HCT116 (cell line): Measurements from ENCODE around the gene FOXP1. TPM values are rescaled to one million over a fixed set of nuclear protein-coding genes. Genes with fewer than 3 reads are reported as not detected.

Experiments used
- ATAC-seq: fragments of 200-7000 bp; cut with Tn5 transposase; 2 replicates; pipeline ENCODE4 v1.9.1; 2020; ENCODE audit warnings: mild to moderate bottlenecking, moderate library complexity
- BruUV-seq: library from RNA; stranded (reverse); fragments of 400-500 nt; replicated peaks from 2 replicates; lab custom pipeline; 2021; lab: Mats Ljungman, UMichigan
- CTCF ChIA-PET: fragments of 300-600 bp; sonication (Branson Sonifier 250); formaldehyde crosslinking; loops from one replicate; lab custom pipeline; 2021; ENCODE audit warnings: antibody characterized with exemption; lab: Charles Lee
- POLR2A ChIA-PET: fragments of 300-600, 350-600 bp; sonication (Branson Sonifier 250); formaldehyde crosslinking; loops from one replicate; lab custom pipeline; 2021; ENCODE audit warnings: antibody characterized with exemption; lab: Charles Lee
- RAD21 ChIA-PET, 2 experiments: fragments of 300-600 bp; sonication (Branson Sonifier 250); formaldehyde crosslinking; loops; one replicate each; lab custom pipeline; 2023; ENCODE audit warnings: low total read pairs in 2 of 2; ENCODE audit not compliant: uncharacterized antibody in 2 of 2, unreplicated experiment in 2 of 2, low non-redundant PET in 1 of 2; lab: Charles Lee
- DNase-seq: peaks from one replicate; pipeline ENCODE4 v3.0.0-alpha.2; 2010; ENCODE audit warnings: low read depth, low spot score
- H2AFZ ChIP-seq: fragments of 200-600 bp; shearing (Covaris generic), sonication (generic); 2 replicates; pipeline ENCODE4 v1.6.1; 2017; ENCODE audit warnings: low read depth, mixed run types, mixed read lengths, antibody characterized with exemption, low read length; ENCODE audit not compliant: poor library complexity, severe bottlenecking
- H3K27ac ChIP-seq: 2 replicates; pipeline ENCODE4 v1.5.1; 2012; ENCODE audit warnings: low read depth, low read length
- H3K27me3 ChIP-seq: fragments of 200-600 bp; sonication (generic); 2 replicates; pipeline ENCODE4 v1.6.1; 2016; ENCODE audit warnings: mixed run types, low read length, mixed read lengths; ENCODE audit not compliant: insufficient read depth
- H3K36me3 ChIP-seq, 2 experiments: fragments of 200-500 bp in 1 of 2; fragments of 200-600 bp in 1 of 2; sonication (Bioruptor generic) in 1 of 2; sonication (generic) in 1 of 2; 2 replicates each; pipeline versions ENCODE4 v1.5.1 to v1.6.1; 2014 to 2016; ENCODE audit warnings: low read length in 2 of 2, inconsistent platforms in 1 of 2, mixed read lengths in 1 of 2, mixed run types in 1 of 2; ENCODE audit not compliant: insufficient read depth in 2 of 2, control insufficient read depth in 1 of 2
- H3K4me1 ChIP-seq, 2 experiments: fragments of 200-600 bp in 1 of 2; sonication (generic) in 1 of 2; 2 replicates each; pipeline versions ENCODE4 v1.5.1 to v1.6.1; 2012 to 2017; ENCODE audit warnings: low read length in 2 of 2, inconsistent platforms in 1 of 2, mild to moderate bottlenecking in 1 of 2, mixed read lengths in 1 of 2, mixed run types in 1 of 2, moderate library complexity in 1 of 2; ENCODE audit not compliant: insufficient read depth in 2 of 2, control insufficient read depth in 1 of 2
- H3K4me2 ChIP-seq: fragments of 200-600 bp; sonication (generic); 2 replicates; pipeline ENCODE4 v1.6.1; 2017; ENCODE audit warnings: mixed run types, low read length, mixed read lengths
- H3K4me3 ChIP-seq, 2 experiments: fragments of 200-600 bp in 1 of 2; sonication (generic) in 1 of 2; replicated peaks in 1 of 2; 2 replicates each; pipeline ENCODE4 v1.5.1; 2011 to 2016; ENCODE audit warnings: low read length in 2 of 2, control low read depth in 1 of 2, low read depth in 1 of 2, mild to moderate bottlenecking in 1 of 2, mixed read lengths in 1 of 2, mixed run types in 1 of 2
- H3K79me2 ChIP-seq: fragments of 200-600 bp; sonication (generic); 2 replicates; pipeline ENCODE4 v1.6.1; 2017; ENCODE audit warnings: mild to moderate bottlenecking, mixed run types, low read length, moderate library complexity, mixed read lengths; ENCODE audit not compliant: insufficient read depth
- H3K9ac ChIP-seq: fragments of 200-600 bp; sonication (generic); 2 replicates; pipeline ENCODE4 v1.6.1; 2016; ENCODE audit warnings: low read length, mixed read lengths
- H3K9me2 ChIP-seq: fragments of 200-600 bp; sonication (generic), shearing (Covaris generic); 2 replicates; pipeline ENCODE4 v1.6.1; 2017; ENCODE audit warnings: mixed run types, mild to moderate bottlenecking, moderate library complexity; ENCODE audit not compliant: insufficient read depth
- H3K9me3 ChIP-seq, 2 experiments: fragments of 200-500 bp in 1 of 2; fragments of 200-600 bp in 1 of 2; sonication (Bioruptor generic) in 1 of 2; sonication (generic) in 1 of 2; 2 replicates each; pipeline ENCODE4 v1.6.1; 2014 to 2017; ENCODE audit warnings: low read length in 2 of 2, mixed read lengths in 2 of 2, inconsistent platforms in 1 of 2, low read depth in 1 of 2, mild to moderate bottlenecking in 1 of 2, mixed run types in 1 of 2, moderate library complexity in 1 of 2; ENCODE audit not compliant: control insufficient read depth in 1 of 2, insufficient read depth in 1 of 2
- H4K20me1 ChIP-seq: fragments of 200-600 bp; sonication (generic), shearing (Covaris generic); 2 replicates; pipeline ENCODE4 v1.6.1; 2017; ENCODE audit warnings: mixed run types, mild to moderate bottlenecking, moderate library complexity; ENCODE audit not compliant: insufficient read depth
- EGR1 ChIP-seq: IDR thresholded peaks from 2 replicates; pipeline ENCODE4 v1.6.1; 2012; ENCODE audit warnings: low read depth
- EZH2 ChIP-seq: fragments of 200-600 bp; sonication (generic); IDR thresholded peaks from 2 replicates; pipeline ENCODE4 v1.6.1; 2017; ENCODE audit warnings: antibody characterized with exemption, mixed run types
- FOSL1 ChIP-seq: IDR thresholded peaks from 2 replicates; pipeline ENCODE4 v1.6.1; 2012; ENCODE audit warnings: low read depth
- MAX ChIP-seq: IDR thresholded peaks from 2 replicates; pipeline ENCODE4 v1.6.1; 2012
- POLR2AphosphoS5 ChIP-seq: IDR thresholded peaks from 2 replicates; pipeline ENCODE4 v1.6.1; 2011; ENCODE audit warnings: mild to moderate bottlenecking, low read depth, low read length, moderate library complexity
- REST ChIP-seq: IDR thresholded peaks from 2 replicates; pipeline ENCODE4 v1.6.1; 2012; ENCODE audit warnings: low read depth
- SIN3A ChIP-seq: IDR thresholded peaks from 2 replicates; pipeline ENCODE4 v1.6.1; 2012; ENCODE audit warnings: low read depth
- SP1 ChIP-seq: IDR thresholded peaks from 2 replicates; pipeline ENCODE4 v1.6.1; 2012; ENCODE audit warnings: low read depth
- SRF ChIP-seq: IDR thresholded peaks from 2 replicates; pipeline ENCODE4 v1.6.1; 2012; ENCODE audit warnings: low read depth
- ZBTB33 ChIP-seq: IDR thresholded peaks from 2 replicates; pipeline ENCODE4 v1.6.1; 2011; ENCODE audit warnings: mild to moderate bottlenecking, low read length, moderate library complexity; ENCODE audit not compliant: insufficient replicate concordance; ENCODE audit errors: extremely low read depth
- intact Hi-C: fragments of 100-400 bp; cut with micrococcal nuclease; formaldehyde crosslinking; loops from 2 replicates; pipeline ENCODE4 v1.10.0; 2022
- total RNA-seq: library from RNA; stranded (reverse); gene quantifications from one replicate; pipeline ENCODE4 v1.2.1, GENCODE V29; 2021; ENCODE audit not compliant: unreplicated experiment

Gene FOXP1
- total RNA-seq, 1 experiment from 2014 or later, result 11.4 TPM

- CTCF ChIA-PET, result no interaction called here
Observed at GRCh38 chr3:71133865-71134264, 449.7 kb downstream of the FOXP1 start.

More at GRCh38 chr3:71133865-71134264, 449.7 kb downstream of the FOXP1 start:
- H3K36me3 ChIP-seq, result no peaks in the 10 kb centered on the region
- H3K4me3 ChIP-seq, result no peak overlapping the region
- no peak overlapping the region for H2AFZ ChIP-seq
- DNase-seq (no peak), ATAC-seq (no peak)
- BruUV-seq, result no TSS peak
- H3K4me2 ChIP-seq, result no peak overlapping the region
- no peaks in the 10 kb centered on the region for H3K79me2 ChIP-seq
- intact Hi-C loops, result no loop called here
- no peaks in the 10 kb centered on the region for H3K9me2 ChIP-seq
- H3K9ac ChIP-seq, result no peak overlapping the region
- TF ChIP-seq SIN3A (no peak), REST (no peak), FOSL1 (no peak), EZH2 (no peak), MAX (no peak), SRF (no peak), SP1 (no peak), ZBTB33 (no peak), POLR2AphosphoS5 (no peak), EGR1 (no peak)
- ChIA-PET RAD21 (no interaction called here), POLR2A (no interaction called here)
- no peaks in the 10 kb centered on the region for H3K9me3 ChIP-seq
- no peaks in the 10 kb centered on the region for H3K27me3 ChIP-seq
- H3K4me1 ChIP-seq, result no peaks in the 10 kb centered on the region
- no peak overlapping the region for H3K27ac ChIP-seq
- H4K20me1 ChIP-seq, result no peaks in the 10 kb centered on the region
